Fibroblast of lung (primary cell): ENCODE measurements around the gene QSOX2.

ENCODE experiments used
- CTCF ChIP-seq, 2 donors: IDR thresholded peaks in 1 of 2; conservative IDR thresholded peaks in 1 of 2; 1 replicate in 1 of 2; 2 replicates in 1 of 2; pipeline ENCODE4 v1.5.1; 2011 to 2012; ENCODE audit warnings: low read length in 2 of 2, control low read depth in 1 of 2, inconsistent platforms in 1 of 2, low read depth in 1 of 2, mild to moderate bottlenecking in 1 of 2
- EZH2 ChIP-seq: IDR thresholded peaks from 2 replicates; pipeline ENCODE4 v1.5.1; 2012; ENCODE audit warnings: low read length, control low read depth, mild to moderate bottlenecking; ENCODE audit errors: missing control alignments

GRCh38 chr9:136194540-136194939, 51.1 kb downstream of the QSOX2 start:
- TF ChIP-seq CTCF (conservative IDR thresholded peaks at IDR 0.05 in 1 of 2, IDR thresholded peaks at IDR 0.05 in 1 of 2; ENCODE audit: low read depth in 1 of 2, low read length in 2 of 2) (no peak), EZH2 (peak; percentile 45)
